H9 (cell line): ENCODE data around the gene EFHD1. TPM values are rescaled to one million over a fixed set of nuclear protein-coding genes. Genes with fewer than 3 reads are reported as not detected.

Source experiments
- DNase-seq: peaks from one replicate; pipeline ENCODE4 v3.0.0-alpha.2; 2017
- H2AFZ ChIP-seq: one replicate; pipeline ENCODE4 v1.6.1; 2013; ENCODE audit warnings: mild to moderate bottlenecking, low read length, control low read depth, moderate library complexity
- H2AK5ac ChIP-seq: 2 replicates; pipeline ENCODE4 v1.6.1; 2013; ENCODE audit warnings: low read length, control low read depth, mixed read lengths; ENCODE audit not compliant: insufficient read length
- H2BK120ac ChIP-seq: one replicate; pipeline ENCODE4 v1.6.1; 2013; ENCODE audit warnings: low read depth, mild to moderate bottlenecking, low read length, control low read depth, inconsistent platforms; ENCODE audit not compliant: poor library complexity, severe bottlenecking
- H2BK12ac ChIP-seq: 2 replicates; pipeline ENCODE4 v1.6.1; 2013; ENCODE audit warnings: low read length, control low read depth, mixed read lengths, low read depth; ENCODE audit not compliant: insufficient read length
- H2BK15ac ChIP-seq: 2 replicates; pipeline ENCODE4 v1.6.1; 2013; ENCODE audit warnings: low read depth, low read length, control low read depth
- H2BK20ac ChIP-seq: one replicate; pipeline ENCODE4 v1.6.1; 2013; ENCODE audit warnings: low read depth, mild to moderate bottlenecking, low read length, control low read depth, inconsistent platforms; ENCODE audit not compliant: poor library complexity, severe bottlenecking
- H2BK5ac ChIP-seq: 2 replicates; pipeline ENCODE4 v1.6.1; 2013; ENCODE audit warnings: low read length, control low read depth, mixed read lengths; ENCODE audit not compliant: insufficient read length
- H3K14ac ChIP-seq: 2 replicates; pipeline ENCODE4 v1.6.1; 2013; ENCODE audit warnings: low read length, control low read depth; ENCODE audit not compliant: insufficient read depth
- H3K18ac ChIP-seq: 2 replicates; pipeline ENCODE4 v1.6.1; 2013; ENCODE audit warnings: low read depth, mild to moderate bottlenecking, mixed read lengths, low read length, control low read depth; ENCODE audit not compliant: insufficient read length
- H3K23ac ChIP-seq: 2 replicates; pipeline ENCODE4 v1.6.1; 2013; ENCODE audit warnings: low read length, control low read depth, mixed read lengths, low read depth; ENCODE audit not compliant: insufficient read length
- H3K23me2 ChIP-seq: 2 replicates; pipeline ENCODE4 v1.6.1; 2013; ENCODE audit warnings: low read depth, mild to moderate bottlenecking, mixed read lengths, low read length, control low read depth; ENCODE audit not compliant: insufficient read length, poor library complexity, severe bottlenecking
- H3K27ac ChIP-seq: 2 replicates; pipeline ENCODE4 v1.5.1; 2013; ENCODE audit warnings: low read length, control low read depth, mixed read lengths, low read depth; ENCODE audit not compliant: insufficient read length
- H3K27me3 ChIP-seq: 2 replicates; pipeline ENCODE4 v1.6.1; 2013; ENCODE audit warnings: low read length, control low read depth, inconsistent platforms; ENCODE audit not compliant: insufficient read depth
- H3K4ac ChIP-seq: 2 replicates; pipeline ENCODE4 v1.6.1; 2013; ENCODE audit warnings: low read depth, mild to moderate bottlenecking, control low read depth, inconsistent platforms, low read length, moderate library complexity
- H3K4me1 ChIP-seq: 2 replicates; pipeline ENCODE4 v1.6.1; 2013; ENCODE audit warnings: low read length, control low read depth, inconsistent platforms; ENCODE audit not compliant: insufficient read depth
- H3K4me2 ChIP-seq: 2 replicates; pipeline ENCODE4 v1.6.1; 2013; ENCODE audit warnings: low read length, control low read depth, mixed read lengths; ENCODE audit not compliant: insufficient read length, insufficient read depth
- H3K56ac ChIP-seq: 2 replicates; pipeline ENCODE4 v1.6.1; 2013; ENCODE audit warnings: low read depth, mild to moderate bottlenecking, mixed read lengths, low read length, control low read depth; ENCODE audit not compliant: insufficient read length
- H3K79me1 ChIP-seq: 2 replicates; pipeline ENCODE4 v1.6.1; 2013; ENCODE audit warnings: low read depth, mild to moderate bottlenecking, moderate library complexity, low read length, control low read depth, inconsistent platforms; ENCODE audit not compliant: insufficient read depth, poor library complexity, severe bottlenecking
- H3K79me2 ChIP-seq: 2 replicates; pipeline ENCODE4 v1.6.1; 2013; ENCODE audit warnings: low read length, control low read depth, inconsistent platforms; ENCODE audit not compliant: insufficient read depth
- H3K9ac ChIP-seq: 2 replicates; pipeline ENCODE4 v1.6.1; 2013; ENCODE audit warnings: low read length, control low read depth, mixed read lengths; ENCODE audit not compliant: insufficient read length; ENCODE audit errors: extremely low read depth
- H3K9me3 ChIP-seq: one replicate; pipeline ENCODE4 v1.6.1; 2013; ENCODE audit warnings: low read depth, low read length, inconsistent platforms; ENCODE audit not compliant: control insufficient read depth
- H3T11ph ChIP-seq: one replicate; pipeline ENCODE4 v1.6.1; 2013; ENCODE audit warnings: mild to moderate bottlenecking, low read length, control low read depth, inconsistent platforms
- H4K20me1 ChIP-seq: one replicate; pipeline ENCODE4 v1.6.1; 2013; ENCODE audit not compliant: control insufficient read depth, insufficient read length, insufficient read depth
- H4K5ac ChIP-seq: 2 replicates; pipeline ENCODE4 v1.6.1; 2013; ENCODE audit warnings: low read depth, mild to moderate bottlenecking, mixed read lengths, low read length, control low read depth; ENCODE audit not compliant: insufficient read length
- H4K8ac ChIP-seq: replicated peaks from 2 replicates; pipeline ENCODE4 v1.6.1; 2013; ENCODE audit warnings: low read length, control low read depth, mixed read lengths, low read depth; ENCODE audit not compliant: insufficient read length
- H4K91ac ChIP-seq: 2 replicates; pipeline ENCODE4 v1.6.1; 2013; ENCODE audit warnings: low read depth, mild to moderate bottlenecking, moderate library complexity, mixed read lengths, low read length, control low read depth; ENCODE audit not compliant: insufficient read length
- H3K27ac Mint-ChIP-seq, 3 experiments: 2 replicates in 2 of 3; 3 replicates in 1 of 3; pipeline ENCODE4 v1.8.0; 2020 to 2021; ENCODE audit warnings: mixed read lengths in 3 of 3, mild to moderate bottlenecking in 1 of 3, moderate library complexity in 1 of 3
- H3K27me3 Mint-ChIP-seq: 2 replicates; pipeline ENCODE4 v1.8.0; 2021; ENCODE audit warnings: low read depth, mild to moderate bottlenecking, moderate library complexity, mixed read lengths
- H3K36me3 Mint-ChIP-seq, 3 experiments: 2 replicates in 2 of 3; 3 replicates in 1 of 3; pipeline ENCODE4 v1.8.0; 2020 to 2021; ENCODE audit warnings: low read depth in 3 of 3, mixed read lengths in 3 of 3; ENCODE audit not compliant: insufficient read depth in 1 of 3
- H3K4me1 Mint-ChIP-seq, 2 experiments: 2 replicates each; pipeline ENCODE4 v1.8.0; 2020; ENCODE audit warnings: mixed read lengths in 2 of 2
- H3K4me3 Mint-ChIP-seq, 2 experiments: 2 replicates in 1 of 2; 3 replicates in 1 of 2; pipeline ENCODE4 v1.8.0; 2020 to 2021; ENCODE audit warnings: mild to moderate bottlenecking in 2 of 2, mixed read lengths in 2 of 2, moderate library complexity in 1 of 2
- H3K9me3 Mint-ChIP-seq, 2 experiments: 2 replicates in 1 of 2; 3 replicates in 1 of 2; pipeline ENCODE4 v1.8.0; 2020; ENCODE audit warnings: mild to moderate bottlenecking in 2 of 2, mixed read lengths in 2 of 2, moderate library complexity in 1 of 2
- WGBS: extraction: QIAGEN DNeasy Blood & Tissue Kit; methylation state at CpG from one replicate; pipeline ENCODE4 v1.1.7; 2013; ENCODE audit warnings: missing lambda C conversion rate, low lambda C conversion rate, mixed read lengths; ENCODE audit not compliant: insufficient read length; ENCODE audit errors: extremely low coverage; 5-methylcytosine and 5-hydroxymethylcytosine counted together
- total RNA-seq: library from RNA; stranded (reverse); gene quantifications from 2 replicates; pipeline ENCODE4 v1.2.1, GENCODE V29; 2021
- TF ChIP-seq, protein P1 (sequence below): fragments of 200-600 bp; sonication (generic); conservative IDR thresholded peaks from 3 replicates; pipeline ENCODE4 v1.8.0; 2021; ENCODE audit warnings: antibody characterized with exemption, mild to moderate bottlenecking

EFHD1 gene
- total RNA-seq, 1 experiment from 2014 or later, result 2.8 TPM

- H3K4me1 ChIP-seq, result no peaks in the 10 kb centered on the region
- no peak for DNase-seq
- no peak overlapping the region for H4K8ac ChIP-seq
- no peaks in the 10 kb centered on the region for H3K79me1 ChIP-seq
- no peak overlapping the region for H2BK5ac ChIP-seq
- no peak overlapping the region for H3K4ac ChIP-seq
- H3K9me3 ChIP-seq, result no peaks in the 10 kb centered on the region
- H3K9ac ChIP-seq, result no peak overlapping the region
- H3K27me3 ChIP-seq, result peaks cover 16% of the 10 kb centered on the region; the same call in 1 of the 2 replicates
- no peak overlapping the region for H2BK12ac ChIP-seq
- H3K4me2 ChIP-seq, result no peak overlapping the region
- H4K91ac ChIP-seq, result no peak overlapping the region
- H3T11ph ChIP-seq, result no peak overlapping the region
- no peak overlapping the region for H2BK20ac ChIP-seq
- no peak overlapping the region for H3K56ac ChIP-seq
- H3K27me3 Mint-ChIP-seq, result peaks cover 75% of the 10 kb centered on the region
- H3K23me2 ChIP-seq, result peaks cover 6% of the 10 kb centered on the region
- no peak overlapping the region for H3K18ac ChIP-seq
- H2AFZ ChIP-seq, result no peak overlapping the region
- no peak overlapping the region for H2BK15ac ChIP-seq
- H3K27ac Mint-ChIP-seq, result no peak overlapping the region
- H4K5ac ChIP-seq, result no peak overlapping the region
- no peaks in the 10 kb centered on the region for H4K20me1 ChIP-seq
- no peak overlapping the region for H2AK5ac ChIP-seq
- no peak overlapping the region for H2BK120ac ChIP-seq
- TF ChIP-seq, protein P1, sequence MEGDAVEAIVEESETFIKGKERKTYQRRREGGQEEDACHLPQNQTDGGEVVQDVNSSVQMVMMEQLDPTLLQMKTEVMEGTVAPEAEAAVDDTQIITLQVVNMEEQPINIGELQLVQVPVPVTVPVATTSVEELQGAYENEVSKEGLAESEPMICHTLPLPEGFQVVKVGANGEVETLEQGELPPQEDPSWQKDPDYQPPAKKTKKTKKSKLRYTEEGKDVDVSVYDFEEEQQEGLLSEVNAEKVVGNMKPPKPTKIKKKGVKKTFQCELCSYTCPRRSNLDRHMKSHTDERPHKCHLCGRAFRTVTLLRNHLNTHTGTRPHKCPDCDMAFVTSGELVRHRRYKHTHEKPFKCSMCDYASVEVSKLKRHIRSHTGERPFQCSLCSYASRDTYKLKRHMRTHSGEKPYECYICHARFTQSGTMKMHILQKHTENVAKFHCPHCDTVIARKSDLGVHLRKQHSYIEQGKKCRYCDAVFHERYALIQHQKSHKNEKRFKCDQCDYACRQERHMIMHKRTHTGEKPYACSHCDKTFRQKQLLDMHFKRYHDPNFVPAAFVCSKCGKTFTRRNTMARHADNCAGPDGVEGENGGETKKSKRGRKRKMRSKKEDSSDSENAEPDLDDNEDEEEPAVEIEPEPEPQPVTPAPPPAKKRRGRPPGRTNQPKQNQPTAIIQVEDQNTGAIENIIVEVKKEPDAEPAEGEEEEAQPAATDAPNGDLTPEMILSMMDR, result no peak
- no peaks in the 10 kb centered on the region for H3K79me2 ChIP-seq
- WGBS, result no CpG with 5 or more reads among the region's 11 CpGs
- peaks cover 1 to 6% of the 10 kb centered on the region in 2 experiments; a peak in 3 of 5 replicates for H3K9me3 Mint-ChIP-seq
- peaks cover 8 to 15% of the 10 kb centered on the region in 2 experiments; a peak in 3 of 4 replicates for H3K4me1 Mint-ChIP-seq
- H3K36me3 Mint-ChIP-seq, result peaks cover 0 to 4% (median 0%) of the 10 kb centered on the region in 3 experiments; a peak in 2 of 7 replicates
- H3K27ac ChIP-seq, result no peak overlapping the region
- no peak overlapping the region for H3K23ac ChIP-seq
- no peak overlapping the region for H3K4me3 Mint-ChIP-seq
- no peak overlapping the region for H3K14ac ChIP-seq
These were observed 4.6 kb downstream of the EFHD1 start for GRCh38 chr2:232637866-232638583.
